K562 (cell line): ENCODE results near the gene FRYL. TPM values are rescaled to one million over a fixed set of nuclear protein-coding genes. Genes with fewer than 3 reads are reported as not detected.
A peak's percentile ranks its signal among the peaks of the same experiment; 100 is the strongest.

Experiments
- CBFB ChIP-seq: sonication (generic); formaldehyde crosslinking; IDR thresholded peaks from 2 replicates; pipeline ENCODE4 v1.4.0; 2020; ENCODE audit warnings: mild to moderate bottlenecking, missing genetic modification reagents
- CEBPB ChIP-seq: fragments of 450-650 bp; IDR thresholded peaks from 2 replicates; pipeline ENCODE4 v1.6.1; 2016; ENCODE audit warnings: missing genetic modification characterization, missing compliant biosample characterization
- KLF1 ChIP-seq: fragments of 450-650 bp; IDR thresholded peaks from 2 replicates; pipeline ENCODE4 v1.6.1; 2016; ENCODE audit warnings: missing genetic modification characterization, missing compliant biosample characterization
- NCOA6 ChIP-seq: fragments of 450-650 bp; IDR thresholded peaks from 2 replicates; pipeline ENCODE4 v1.6.1; 2017; ENCODE audit warnings: mild to moderate bottlenecking
- POU5F1 ChIP-seq: fragments of 150-350 bp; IDR thresholded peaks from 2 replicates; pipeline ENCODE4 v1.6.1; 2014; ENCODE audit warnings: borderline replicate concordance, low read length, low read depth, mild to moderate bottlenecking; ENCODE audit not compliant: partially characterized antibody
- RFX1 ChIP-seq: fragments of 450-650 bp; IDR thresholded peaks from 2 replicates; pipeline ENCODE4 v1.6.1; 2016; ENCODE audit warnings: mild to moderate bottlenecking, moderate library complexity
- RNF2 ChIP-seq: sonication (generic); IDR thresholded peaks from 2 replicates; pipeline ENCODE4 v1.6.1; 2016
- XRCC4 ChIP-seq: IDR thresholded peaks from one replicate; pipeline ENCODE4 v1.6.1; 2011; ENCODE audit not compliant: insufficient read depth, insufficient read length; ENCODE audit errors: extremely low read depth
- polyA plus RNA-seq, 8 experiments: library from polyadenylated mRNA; depleted of rRNA in 4 of 8; stranded (reverse) in 5 of 8; unstranded in 3 of 8; fragments of >200 nt; fragmentation: Nextera tagmentation in 2 of 8; fragmentation: Illumina TruSeq in 1 of 8; extraction: Ambion mirVana in 2 of 8; extraction: Trizol in 1 of 8; gene quantifications; 2 replicates each; pipeline versions ENCODE4 v1.2.1 to v1.2.3, GENCODE V29; 2011 to 2014; ENCODE audit warnings: inconsistent platforms in 1 of 8, missing spikeins in 1 of 8
- total RNA-seq, 7 experiments: library from RNA; depleted of rRNA in 6 of 7; stranded (reverse); fragments of >200 nt in 6 of 7; fragmentation: Illumina TruSeq in 2 of 7; extraction: Trizol in 2 of 7; gene quantifications; 2 replicates each; pipeline versions ENCODE4 v1.2.1 to v1.2.3, GENCODE V29; 2011 to 2021; ENCODE audit warnings: low replicate concordance in 1 of 7
- TF ChIP-seq, protein P1 (sequence below): fragments of 250-450 bp; sonication (Bioruptor Pico); IDR thresholded peaks from 2 replicates; pipeline ENCODE4 v1.8.0; 2021; ENCODE audit warnings: borderline replicate concordance, mild to moderate bottlenecking, moderate library complexity; ENCODE audit not compliant: poor library complexity, severe bottlenecking
- TF ChIP-seq, protein P2 (sequence below), 2 experiments: fragments of 450-650 bp; IDR thresholded peaks; 2 replicates each; pipeline ENCODE4 v1.6.1; 2016; ENCODE audit warnings: mild to moderate bottlenecking in 2 of 2, borderline replicate concordance in 1 of 2, low read depth in 1 of 2, moderate library complexity in 1 of 2
- TF ChIP-seq, protein P3 (sequence below): conservative IDR thresholded peaks from 2 replicates; pipeline ENCODE4 v1.6.1; 2011; ENCODE audit warnings: low read depth, mild to moderate bottlenecking, low read length; ENCODE audit not compliant: control insufficient read depth
- TF ChIP-seq, protein P4 (sequence below), 3 experiments: IDR thresholded peaks in 2 of 3; conservative IDR thresholded peaks in 1 of 3; 2 replicates each; pipeline ENCODE4 v1.5.1; 2011 to 2012; ENCODE audit warnings: low read length in 3 of 3, mild to moderate bottlenecking in 3 of 3, control low read depth in 2 of 3, improper control_type of control experiment in 1 of 3, inconsistent platforms in 1 of 3, low read depth in 1 of 3, mixed read lengths in 1 of 3, moderate library complexity in 1 of 3; ENCODE audit not compliant: insufficient read depth in 2 of 3
- TF ChIP-seq, protein P5 (sequence below): fragments of 200-800 bp; sonication (Bioruptor generic); IDR thresholded peaks from 2 replicates; pipeline ENCODE4 v1.6.1; 2017; ENCODE audit warnings: missing genetic modification characterization, missing compliant biosample characterization

FRYL gene
- total and polyA plus RNA-seq, 9 of the 15 experiments (the other 6 are each of a cell fraction or from before 2014, with no cell fraction given), result 7.2 to 34.9 (median 15.9) TPM

DNA sequence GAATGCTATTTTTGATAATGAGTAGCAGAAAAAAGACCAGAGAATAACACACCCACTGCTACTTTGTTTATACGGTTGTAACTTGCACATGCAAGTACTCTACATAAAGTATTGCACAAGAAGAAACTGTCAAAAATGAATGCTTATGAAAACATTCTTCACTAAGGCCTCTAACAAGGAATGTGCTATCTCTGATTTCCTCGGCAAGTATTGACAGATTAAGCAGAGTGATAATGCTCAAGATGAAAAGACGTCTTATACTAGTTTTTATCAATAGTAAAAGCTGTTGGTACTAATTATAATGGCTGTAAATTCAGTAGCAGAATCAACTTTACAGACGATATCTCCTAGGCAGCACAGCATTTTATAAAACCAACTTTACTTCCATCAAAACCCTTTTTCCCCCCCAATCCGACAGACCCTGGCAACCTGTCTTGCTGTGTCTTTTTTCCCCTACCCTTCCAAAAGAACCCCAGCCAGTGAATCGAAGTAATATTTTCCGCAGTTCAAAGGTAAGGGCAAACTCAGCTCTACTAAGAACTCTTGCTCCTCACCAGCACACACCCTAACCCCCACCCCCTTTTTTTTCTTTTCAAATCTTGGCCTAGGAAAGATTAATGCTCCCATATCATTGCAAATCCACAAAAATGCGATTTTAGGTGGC lies 1.5 kb downstream of the FRYL start (continued):
- TF ChIP-seq, protein P1, sequence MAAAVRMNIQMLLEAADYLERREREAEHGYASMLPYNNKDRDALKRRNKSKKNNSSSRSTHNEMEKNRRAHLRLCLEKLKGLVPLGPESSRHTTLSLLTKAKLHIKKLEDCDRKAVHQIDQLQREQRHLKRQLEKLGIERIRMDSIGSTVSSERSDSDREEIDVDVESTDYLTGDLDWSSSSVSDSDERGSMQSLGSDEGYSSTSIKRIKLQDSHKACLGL (CRISPR knock-in tag), result no peak
- TF ChIP-seq, protein P2, sequence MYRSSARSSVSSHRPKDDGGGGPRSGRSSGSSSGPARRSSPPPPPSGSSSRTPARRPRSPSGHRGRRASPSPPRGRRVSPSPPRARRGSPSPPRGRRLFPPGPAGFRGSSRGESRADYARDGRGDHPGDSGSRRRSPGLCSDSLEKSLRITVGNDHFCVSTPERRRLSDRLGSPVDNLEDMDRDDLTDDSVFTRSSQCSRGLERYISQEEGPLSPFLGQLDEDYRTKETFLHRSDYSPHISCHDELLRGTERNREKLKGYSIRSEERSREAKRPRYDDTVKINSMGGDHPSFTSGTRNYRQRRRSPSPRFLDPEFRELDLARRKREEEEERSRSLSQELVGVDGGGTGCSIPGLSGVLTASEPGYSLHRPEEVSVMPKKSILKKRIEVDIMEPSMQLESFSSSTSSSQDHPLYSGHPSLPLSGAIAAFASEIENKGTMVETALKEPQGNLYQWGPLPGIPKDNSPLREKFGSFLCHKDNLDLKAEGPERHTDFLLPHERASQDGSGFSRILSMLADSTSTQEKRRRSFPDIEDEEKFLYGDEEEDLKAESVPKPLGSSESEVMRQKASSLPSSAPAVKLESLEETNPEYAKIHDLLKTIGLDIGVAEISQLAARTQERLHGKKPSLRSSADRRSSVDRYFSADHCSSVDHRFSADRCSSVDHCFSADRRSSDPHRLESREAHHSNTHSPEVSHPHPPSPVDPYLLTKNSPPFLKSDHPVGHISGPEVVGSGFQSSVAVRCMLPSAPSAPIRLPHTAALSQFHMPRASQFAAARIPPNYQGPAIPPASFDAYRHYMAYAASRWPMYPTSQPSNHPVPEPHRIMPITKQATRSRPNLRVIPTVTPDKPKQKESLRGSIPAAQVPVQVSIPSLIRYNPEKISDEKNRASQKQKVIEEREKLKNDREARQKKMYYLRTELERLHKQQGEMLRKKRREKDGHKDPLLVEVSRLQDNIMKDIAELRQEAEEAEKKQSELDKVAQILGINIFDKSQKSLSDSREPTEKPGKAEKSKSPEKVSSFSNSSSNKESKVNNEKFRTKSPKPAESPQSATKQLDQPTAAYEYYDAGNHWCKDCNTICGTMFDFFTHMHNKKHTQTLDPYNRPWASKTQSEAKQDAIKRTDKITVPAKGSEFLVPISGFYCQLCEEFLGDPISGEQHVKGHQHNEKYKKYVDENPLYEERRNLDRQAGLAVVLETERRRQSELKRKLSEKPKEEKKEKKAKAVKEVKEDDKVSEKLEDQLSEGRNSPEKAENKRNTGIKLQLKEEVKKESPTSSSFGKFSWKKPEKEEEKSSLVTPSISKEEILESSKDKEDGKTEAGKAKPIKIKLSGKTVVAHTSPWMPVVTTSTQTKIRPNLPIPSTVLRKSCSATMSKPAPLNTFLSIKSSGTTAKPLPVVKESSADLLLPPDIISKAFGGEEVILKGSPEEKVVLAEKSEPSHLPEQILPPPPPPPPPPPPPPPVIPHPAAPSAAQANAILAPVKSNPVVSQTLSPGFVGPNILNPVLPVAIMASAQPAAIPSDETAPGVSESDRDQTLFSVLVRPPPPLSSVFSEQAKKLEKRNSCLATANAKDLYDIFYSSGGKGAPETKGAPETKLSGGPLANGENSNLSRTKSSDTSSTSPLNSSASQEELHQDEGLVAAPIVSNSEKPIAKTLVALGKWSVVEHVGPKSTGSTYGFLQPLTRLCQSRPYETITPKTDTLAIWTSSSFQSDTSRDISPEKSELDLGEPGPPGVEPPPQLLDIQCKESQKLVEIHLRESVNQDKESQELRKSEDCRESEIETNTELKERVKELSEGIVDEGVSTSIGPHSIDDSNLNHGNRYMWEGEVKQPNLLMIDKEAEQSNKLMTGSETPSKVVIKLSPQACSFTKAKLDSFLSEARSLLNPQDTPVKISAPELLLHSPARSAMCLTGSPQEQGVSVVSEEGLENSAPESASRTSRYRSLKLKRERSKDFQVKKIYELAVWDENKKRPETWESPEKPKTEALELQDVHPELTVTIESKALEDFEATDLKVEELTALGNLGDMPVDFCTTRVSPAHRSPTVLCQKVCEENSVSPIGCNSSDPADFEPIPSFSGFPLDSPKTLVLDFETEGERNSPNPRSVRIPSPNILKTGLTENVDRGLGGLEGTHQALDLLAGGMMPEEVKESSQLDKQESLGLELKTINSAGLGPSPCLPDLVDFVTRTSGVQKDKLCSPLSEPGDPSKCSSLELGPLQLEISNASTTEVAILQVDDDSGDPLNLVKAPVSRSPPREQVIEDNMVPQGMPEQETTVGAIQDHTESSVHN (IDR thresholded peaks at IDR 0.05; ENCODE audit: borderline replicate concordance in 1 of 2, low read depth in 1 of 2), result peak in 1 of 2 experiments; percentile 91; a peak in 1 of 4 replicates
- TF ChIP-seq XRCC4, result no peak
- no peak for TF ChIP-seq POU5F1
- TF ChIP-seq, protein P3, sequence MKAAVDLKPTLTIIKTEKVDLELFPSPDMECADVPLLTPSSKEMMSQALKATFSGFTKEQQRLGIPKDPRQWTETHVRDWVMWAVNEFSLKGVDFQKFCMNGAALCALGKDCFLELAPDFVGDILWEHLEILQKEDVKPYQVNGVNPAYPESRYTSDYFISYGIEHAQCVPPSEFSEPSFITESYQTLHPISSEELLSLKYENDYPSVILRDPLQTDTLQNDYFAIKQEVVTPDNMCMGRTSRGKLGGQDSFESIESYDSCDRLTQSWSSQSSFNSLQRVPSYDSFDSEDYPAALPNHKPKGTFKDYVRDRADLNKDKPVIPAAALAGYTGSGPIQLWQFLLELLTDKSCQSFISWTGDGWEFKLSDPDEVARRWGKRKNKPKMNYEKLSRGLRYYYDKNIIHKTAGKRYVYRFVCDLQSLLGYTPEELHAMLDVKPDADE, result no peak
- peak; percentile 95 for TF ChIP-seq CEBPB (tag)
- no peak for TF ChIP-seq KLF1 (tag)
- 0 out of 2 replicates have a peak, but pooled peaks have one; percentile 8 for TF ChIP-seq RFX1
- TF ChIP-seq NCOA6, result no peak
- TF ChIP-seq CBFB, result no peak
- TF ChIP-seq RNF2, result no peak
- TF ChIP-seq, protein P4, sequence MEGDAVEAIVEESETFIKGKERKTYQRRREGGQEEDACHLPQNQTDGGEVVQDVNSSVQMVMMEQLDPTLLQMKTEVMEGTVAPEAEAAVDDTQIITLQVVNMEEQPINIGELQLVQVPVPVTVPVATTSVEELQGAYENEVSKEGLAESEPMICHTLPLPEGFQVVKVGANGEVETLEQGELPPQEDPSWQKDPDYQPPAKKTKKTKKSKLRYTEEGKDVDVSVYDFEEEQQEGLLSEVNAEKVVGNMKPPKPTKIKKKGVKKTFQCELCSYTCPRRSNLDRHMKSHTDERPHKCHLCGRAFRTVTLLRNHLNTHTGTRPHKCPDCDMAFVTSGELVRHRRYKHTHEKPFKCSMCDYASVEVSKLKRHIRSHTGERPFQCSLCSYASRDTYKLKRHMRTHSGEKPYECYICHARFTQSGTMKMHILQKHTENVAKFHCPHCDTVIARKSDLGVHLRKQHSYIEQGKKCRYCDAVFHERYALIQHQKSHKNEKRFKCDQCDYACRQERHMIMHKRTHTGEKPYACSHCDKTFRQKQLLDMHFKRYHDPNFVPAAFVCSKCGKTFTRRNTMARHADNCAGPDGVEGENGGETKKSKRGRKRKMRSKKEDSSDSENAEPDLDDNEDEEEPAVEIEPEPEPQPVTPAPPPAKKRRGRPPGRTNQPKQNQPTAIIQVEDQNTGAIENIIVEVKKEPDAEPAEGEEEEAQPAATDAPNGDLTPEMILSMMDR (IDR thresholded peaks at IDR 0.05 in 2 of 3, conservative IDR thresholded peaks at IDR 0.05 in 1 of 3; ENCODE audit: insufficient read depth in 2 of 3, low read depth in 1 of 3, low read length in 3 of 3), result no peak
- TF ChIP-seq, protein P5, sequence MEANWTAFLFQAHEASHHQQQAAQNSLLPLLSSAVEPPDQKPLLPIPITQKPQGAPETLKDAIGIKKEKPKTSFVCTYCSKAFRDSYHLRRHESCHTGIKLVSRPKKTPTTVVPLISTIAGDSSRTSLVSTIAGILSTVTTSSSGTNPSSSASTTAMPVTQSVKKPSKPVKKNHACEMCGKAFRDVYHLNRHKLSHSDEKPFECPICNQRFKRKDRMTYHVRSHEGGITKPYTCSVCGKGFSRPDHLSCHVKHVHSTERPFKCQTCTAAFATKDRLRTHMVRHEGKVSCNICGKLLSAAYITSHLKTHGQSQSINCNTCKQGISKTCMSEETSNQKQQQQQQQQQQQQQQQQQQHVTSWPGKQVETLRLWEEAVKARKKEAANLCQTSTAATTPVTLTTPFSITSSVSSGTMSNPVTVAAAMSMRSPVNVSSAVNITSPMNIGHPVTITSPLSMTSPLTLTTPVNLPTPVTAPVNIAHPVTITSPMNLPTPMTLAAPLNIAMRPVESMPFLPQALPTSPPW, result peak; percentile 11; the same call in 1 of the 2 replicates
